ENCODE results near the gene ARHGAP12.
"Not testable (repeated sequence)": the region's sequence is repeated elsewhere in the genome, so short reads cannot be mapped to it uniquely, and the experiment has no call there.

ARHGAP12 gene

GRCh38 chr10:31928549-31929260 is at the start of gene ARHGAP12:
Gene ARHGAP12, minus strand, starts transcription at chr10:31928831. Its CDS starts 19,976 bp downstream, at chr10:31908855.
- no peaks in the 10 kb centered on the region for H3K36me3 ChIP-seq (ENCODE audit: insufficient read depth, low read depth, low read length)
- peaks cover 14% of the 10 kb centered on the region for H3K4me1 ChIP-seq (ENCODE audit: insufficient read depth, low read length)
- H3K27me3 ChIP-seq (ENCODE audit: insufficient read depth, low read length): no peaks in the 10 kb centered on the region
- H3K4me3 ChIP-seq (ENCODE audit: low read length): peak within 1 kb of the TSS; percentile 98
- H3K27ac ChIP-seq (ENCODE audit: low read length): peak within 1 kb of the TSS; percentile 80
- peak within 1 kb of the TSS; percentile 89 for H3K9ac ChIP-seq (ENCODE audit: low read depth, low read length)
- H3K9me3 ChIP-seq (ENCODE audit: insufficient read depth, low read depth, low read length): no peaks in the 10 kb centered on the region

- H3K27ac ChIP-seq (ENCODE audit: low read length): no peak overlapping the region
- H3K27me3 ChIP-seq (ENCODE audit: insufficient read depth, low read length): no peaks in the 10 kb centered on the region
- peaks cover 12% of the 10 kb centered on the region for H3K4me1 ChIP-seq (ENCODE audit: insufficient read depth, low read length)
- no peaks in the 10 kb centered on the region for H3K36me3 ChIP-seq (ENCODE audit: insufficient read depth, low read depth, low read length)
- no peak overlapping the region for H3K4me3 ChIP-seq (ENCODE audit: low read length)
- peaks cover 7% of the 10 kb centered on the region for H3K9me3 ChIP-seq (ENCODE audit: insufficient read depth, low read depth, low read length)
- no peak overlapping the region for H3K9ac ChIP-seq (ENCODE audit: low read depth, low read length)
Measured at GRCh38 chr10:31978156-31978483, 49.5 kb upstream of the ARHGAP12 start.

GRCh38 chr10:31977440-31978155 is 49.0 kb upstream of the ARHGAP12 start:
- Histone ChIP-seq H3K4me3 (ENCODE audit: low read length) (no peak overlapping the region), H3K36me3 (ENCODE audit: insufficient read depth, low read depth, low read length) (no peaks in the 10 kb centered on the region), H3K27me3 (ENCODE audit: insufficient read depth, low read length) (no peaks in the 10 kb centered on the region), H3K27ac (ENCODE audit: low read length) (no peak overlapping the region), H3K4me1 (ENCODE audit: insufficient read depth, low read length) (peaks cover 12% of the 10 kb centered on the region), H3K9ac (ENCODE audit: low read depth, low read length) (no peak overlapping the region), H3K9me3 (ENCODE audit: insufficient read depth, low read depth, low read length) (peaks cover 7% of the 10 kb centered on the region)

GRCh38 chr10:31975157-31975765 is 46.6 kb upstream of the ARHGAP12 start:
- Histone ChIP-seq H3K27ac (ENCODE audit: low read length) (peak overlapping the region; percentile 28), H3K36me3 (ENCODE audit: insufficient read depth, low read depth, low read length) (no peaks in the 10 kb centered on the region), H3K27me3 (ENCODE audit: insufficient read depth, low read length) (no peaks in the 10 kb centered on the region), H3K4me3 (ENCODE audit: low read length) (no peak overlapping the region), H3K4me1 (ENCODE audit: insufficient read depth, low read length) (peaks cover 12% of the 10 kb centered on the region), H3K9ac (ENCODE audit: low read depth, low read length) (peak overlapping the region; percentile 41; the same call in 1 of the 2 replicates), H3K9me3 (ENCODE audit: insufficient read depth, low read depth, low read length) (peaks cover 7% of the 10 kb centered on the region)

GRCh38 chr10:31974434-31975124 is 45.9 kb upstream of the ARHGAP12 start:
- H3K4me1 ChIP-seq (ENCODE audit: insufficient read depth, low read length): peaks cover 12% of the 10 kb centered on the region
- H3K27me3 ChIP-seq (ENCODE audit: insufficient read depth, low read length): no peaks in the 10 kb centered on the region
- no peak overlapping the region for H3K4me3 ChIP-seq (ENCODE audit: low read length)
- peaks cover 4% of the 10 kb centered on the region; the same call in 1 of the 2 replicates for H3K9me3 ChIP-seq (ENCODE audit: insufficient read depth, low read depth, low read length)
- no peaks in the 10 kb centered on the region for H3K36me3 ChIP-seq (ENCODE audit: insufficient read depth, low read depth, low read length)
- peak overlapping the region; percentile 41; the same call in 1 of the 2 replicates for H3K9ac ChIP-seq (ENCODE audit: low read depth, low read length)
- no peak overlapping the region for H3K27ac ChIP-seq (ENCODE audit: low read length)

GRCh38 chr10:31972519-31973041 is 43.9 kb upstream of the ARHGAP12 start:
- Histone ChIP-seq H3K4me3 (ENCODE audit: low read length) (no peak overlapping the region), H3K9me3 (ENCODE audit: insufficient read depth, low read depth, low read length) (no peaks in the 10 kb centered on the region), H3K36me3 (ENCODE audit: insufficient read depth, low read depth, low read length) (no peaks in the 10 kb centered on the region), H3K9ac (ENCODE audit: low read depth, low read length) (no peak overlapping the region), H3K27me3 (ENCODE audit: insufficient read depth, low read length) (no peaks in the 10 kb centered on the region), H3K27ac (ENCODE audit: low read length) (no peak overlapping the region), H3K4me1 (ENCODE audit: insufficient read depth, low read length) (peaks cover 10% of the 10 kb centered on the region)

- H3K36me3 ChIP-seq (ENCODE audit: insufficient read depth, low read depth, low read length); H3K4me3 ChIP-seq (ENCODE audit: low read length); H3K4me1 ChIP-seq (ENCODE audit: insufficient read depth, low read length); H3K27me3 ChIP-seq (ENCODE audit: insufficient read depth, low read length); H3K27ac ChIP-seq (ENCODE audit: low read length); H3K9ac ChIP-seq (ENCODE audit: low read depth, low read length); H3K9me3 ChIP-seq (ENCODE audit: insufficient read depth, low read depth, low read length): not testable (repeated sequence)
Measured at GRCh38 chr10:31969847-31970246, 41.2 kb upstream of the ARHGAP12 start.

- Histone ChIP-seq H3K9me3 (ENCODE audit: insufficient read depth, low read depth, low read length) (no peaks in the 10 kb centered on the region), H3K4me1 (ENCODE audit: insufficient read depth, low read length) (no peaks in the 10 kb centered on the region), H3K27me3 (ENCODE audit: insufficient read depth, low read length) (no peaks in the 10 kb centered on the region), H3K36me3 (ENCODE audit: insufficient read depth, low read depth, low read length) (no peaks in the 10 kb centered on the region), H3K27ac (ENCODE audit: low read length) (no peak overlapping the region), H3K4me3 (ENCODE audit: low read length) (no peak overlapping the region), H3K9ac (ENCODE audit: low read depth, low read length) (no peak overlapping the region)
Measured at GRCh38 chr10:31963589-31963980, 35.0 kb upstream of the ARHGAP12 start.

GRCh38 chr10:31962826-31963588 is 34.4 kb upstream of the ARHGAP12 start:
- H3K27me3 ChIP-seq (ENCODE audit: insufficient read depth, low read length): no peaks in the 10 kb centered on the region
- no peak overlapping the region for H3K4me3 ChIP-seq (ENCODE audit: low read length)
- no peaks in the 10 kb centered on the region for H3K36me3 ChIP-seq (ENCODE audit: insufficient read depth, low read depth, low read length)
- no peak overlapping the region for H3K27ac ChIP-seq (ENCODE audit: low read length)
- no peaks in the 10 kb centered on the region for H3K9me3 ChIP-seq (ENCODE audit: insufficient read depth, low read depth, low read length)
- H3K9ac ChIP-seq (ENCODE audit: low read depth, low read length): no peak overlapping the region
- H3K4me1 ChIP-seq (ENCODE audit: insufficient read depth, low read length): no peaks in the 10 kb centered on the region

- no peaks in the 10 kb centered on the region for H3K9me3 ChIP-seq (ENCODE audit: insufficient read depth, low read depth, low read length)
- no peak overlapping the region for H3K9ac ChIP-seq (ENCODE audit: low read depth, low read length)
- H3K4me1 ChIP-seq (ENCODE audit: insufficient read depth, low read length): no peaks in the 10 kb centered on the region
- no peaks in the 10 kb centered on the region for H3K36me3 ChIP-seq (ENCODE audit: insufficient read depth, low read depth, low read length)
- no peak overlapping the region for H3K4me3 ChIP-seq (ENCODE audit: low read length)
- H3K27me3 ChIP-seq (ENCODE audit: insufficient read depth, low read length): no peaks in the 10 kb centered on the region
- H3K27ac ChIP-seq (ENCODE audit: low read length): no peak overlapping the region
Measured at GRCh38 chr10:31961277-31962074, 32.8 kb upstream of the ARHGAP12 start.

Measured in iPS-20b (cell line).